HG02623 (cell line): ENCODE measurements around the gene GAPDHS.

Source experiments
- ATAC-seq: cut with Tn5 transposase; IDR thresholded peaks from one replicate; pipeline ENCODE4 v1.9.1; 2021; ENCODE audit warnings: moderate library complexity; ENCODE audit not compliant: unreplicated experiment

Gene GAPDHS

DNA sequence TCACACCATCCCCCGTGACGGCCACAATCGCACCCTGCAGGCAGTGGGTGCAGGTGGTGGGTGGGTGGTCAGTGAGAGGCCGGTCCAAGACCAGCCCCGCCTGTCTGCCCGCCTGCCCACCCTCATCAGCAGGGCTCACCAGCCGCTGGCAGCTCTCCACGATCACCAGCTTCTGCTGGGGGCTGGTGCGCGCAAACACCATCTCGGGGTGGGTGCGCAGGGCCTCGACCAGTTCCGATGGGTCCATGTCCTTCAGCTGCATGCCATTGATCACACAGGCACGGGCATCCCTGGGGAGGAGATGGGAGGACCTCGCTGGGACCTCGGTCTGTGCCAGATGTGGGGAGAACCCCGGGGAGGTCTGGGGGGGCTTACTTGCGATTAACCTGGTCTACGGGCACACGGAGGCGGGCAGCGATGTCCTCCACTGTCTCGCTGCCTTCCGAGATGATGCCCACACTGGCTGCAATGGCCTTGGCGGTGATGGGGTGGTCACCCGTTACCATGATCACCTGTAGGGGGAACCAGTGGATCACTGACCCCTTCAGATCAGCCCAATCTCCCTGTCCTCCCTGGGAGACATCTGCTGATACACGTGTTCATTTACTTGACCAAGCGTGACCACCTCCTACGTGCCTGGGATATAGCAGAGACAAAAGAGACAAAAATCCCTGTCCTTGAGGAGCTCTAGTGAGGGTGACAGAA is 22.2 kb downstream of the GAPDHS start:
- no peak for ATAC-seq

DNA sequence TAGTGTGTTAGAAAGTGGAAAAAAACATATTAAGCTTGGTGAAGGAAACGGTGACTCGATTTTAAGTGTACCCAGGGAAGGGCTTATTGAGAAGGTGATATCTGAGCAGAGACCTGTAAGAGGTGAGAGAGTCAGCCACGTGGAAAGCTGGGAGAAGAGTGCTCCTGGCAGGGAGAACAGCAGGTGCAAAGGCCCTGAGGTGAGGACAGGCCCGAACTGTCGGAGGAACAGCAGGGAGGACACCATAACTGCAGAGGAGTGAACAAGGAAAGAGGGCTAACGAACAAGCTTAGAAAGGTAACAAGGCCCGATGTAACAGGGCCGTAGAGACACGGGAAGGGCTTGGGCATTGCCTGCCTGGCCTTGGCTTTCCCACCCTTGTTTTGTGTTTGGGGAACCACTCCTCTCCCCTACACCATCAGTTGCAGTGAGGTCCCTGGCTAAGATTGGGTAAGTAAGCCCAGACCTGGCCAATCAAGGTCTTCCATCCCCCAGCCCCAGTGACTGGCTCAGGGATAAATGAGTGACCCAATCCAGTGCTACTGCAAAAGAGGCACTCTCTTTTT is 22.9 kb downstream of the GAPDHS start:
- no peak for ATAC-seq

DNA sequence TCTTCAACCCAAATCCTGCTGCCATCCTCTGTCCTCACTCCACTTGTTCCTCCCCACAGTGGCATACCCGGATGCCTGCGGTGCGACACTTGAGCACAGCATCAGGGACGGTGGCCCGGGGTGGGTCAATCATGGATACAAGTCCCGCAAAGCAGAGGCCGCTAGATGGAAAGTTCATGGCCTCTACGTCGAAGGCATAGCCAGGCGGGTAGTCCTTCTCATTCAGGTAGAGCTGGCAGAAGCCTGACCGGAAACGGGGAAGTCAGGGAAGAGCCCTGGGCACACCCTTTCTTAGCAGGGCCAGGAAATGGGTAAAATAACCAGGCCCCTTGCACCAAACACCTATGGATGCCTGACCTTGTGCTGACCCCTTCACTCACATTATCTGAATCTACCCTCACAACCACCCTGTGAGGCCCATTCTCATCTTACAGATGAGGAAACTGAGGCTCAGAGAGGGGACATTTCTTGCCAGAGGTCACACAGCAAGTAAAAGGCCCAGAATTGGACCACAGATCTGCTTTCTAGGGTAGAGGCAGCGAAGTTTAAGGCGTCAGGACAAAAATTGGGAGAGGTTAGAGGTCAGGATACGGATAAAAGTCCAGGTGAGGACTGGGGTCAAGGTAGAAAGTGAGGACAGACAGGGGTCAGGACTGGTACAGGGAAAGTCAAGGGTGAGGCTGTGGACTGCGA is 23.7 kb downstream of the GAPDHS start:
- no peak for ATAC-seq

- ATAC-seq: no peak
Measured at GRCh38 chr19:35557539-35558399, 24.5 kb downstream of the GAPDHS start.

GRCh38 chr19:35558400-35559280 is 25.4 kb downstream of the GAPDHS start:
- ATAC-seq: no peak

DNA sequence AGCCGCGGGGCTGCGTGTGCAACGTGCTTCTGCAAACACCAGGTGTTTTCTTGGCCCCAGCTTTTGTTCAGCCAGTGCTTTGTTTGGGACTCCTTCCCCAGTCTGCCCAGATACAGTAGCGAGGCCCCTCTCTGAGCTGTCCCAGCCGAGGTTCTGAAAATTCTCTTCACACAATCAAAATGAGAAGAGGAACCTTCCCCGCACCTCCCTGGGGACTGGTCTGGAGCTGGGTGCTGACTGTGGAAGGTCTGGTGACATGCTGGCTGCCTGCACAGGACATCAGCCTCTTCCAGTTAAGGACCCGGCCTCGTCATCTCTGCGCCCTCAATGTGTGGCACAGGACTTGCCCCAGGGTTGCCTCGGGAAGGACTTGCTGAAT is 26.0 kb downstream of the GAPDHS start:
- no peak for ATAC-seq

- ATAC-seq: no peak
Measured at GRCh38 chr19:35559781-35560180, 26.5 kb downstream of the GAPDHS start.

DNA sequence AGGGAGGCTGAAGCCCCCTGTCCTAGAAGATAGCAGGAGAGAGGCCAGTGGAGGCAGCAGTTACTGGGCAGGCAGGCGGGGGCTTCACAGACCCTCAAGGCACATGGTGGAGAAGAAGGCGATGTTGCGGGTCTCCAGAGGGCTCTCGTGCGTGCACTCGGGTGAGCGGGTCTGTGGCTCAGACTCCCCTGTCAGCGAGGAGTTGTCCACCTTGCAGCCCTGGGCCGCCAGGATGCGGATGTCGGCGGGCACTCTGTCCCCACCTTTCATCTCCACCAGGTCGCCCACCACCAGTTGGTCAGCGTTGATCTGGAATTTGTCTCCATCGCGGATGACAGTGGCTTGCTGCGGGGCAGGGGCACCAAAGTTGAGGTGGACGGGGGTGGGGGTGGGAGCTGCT is 27.0 kb downstream of the GAPDHS start:
- ATAC-seq: no peak

- ATAC-seq: no peak
Measured at GRCh38 chr19:35560677-35561076, 27.4 kb downstream of the GAPDHS start.

GRCh38 chr19:35561436-35561835 is 28.2 kb downstream of the GAPDHS start:
- ATAC-seq: no peak

- no peak for ATAC-seq
Measured at GRCh38 chr19:35562336-35562735, 29.1 kb downstream of the GAPDHS start.

DNA sequence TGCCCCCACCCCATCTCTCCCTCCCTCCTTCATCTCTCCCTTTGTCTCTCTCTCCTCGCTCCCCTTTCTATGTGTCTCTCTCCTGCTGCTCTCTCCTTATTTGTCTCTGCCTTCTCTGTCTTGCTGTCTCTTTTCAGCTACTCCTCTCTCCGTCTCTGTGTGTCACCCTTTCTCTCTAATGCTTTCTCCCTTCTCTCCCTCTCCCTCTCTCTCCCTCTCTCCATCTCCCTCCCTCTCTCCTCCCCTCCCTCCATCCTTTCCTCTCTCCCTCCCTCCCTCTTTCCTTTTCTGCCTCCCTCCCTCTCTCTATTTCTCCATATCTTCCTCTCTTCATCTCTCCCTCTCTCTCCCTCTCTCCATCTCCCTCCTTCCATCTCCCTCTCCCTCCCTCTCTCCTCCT is 29.5 kb downstream of the GAPDHS start:
- ATAC-seq: no peak

DNA sequence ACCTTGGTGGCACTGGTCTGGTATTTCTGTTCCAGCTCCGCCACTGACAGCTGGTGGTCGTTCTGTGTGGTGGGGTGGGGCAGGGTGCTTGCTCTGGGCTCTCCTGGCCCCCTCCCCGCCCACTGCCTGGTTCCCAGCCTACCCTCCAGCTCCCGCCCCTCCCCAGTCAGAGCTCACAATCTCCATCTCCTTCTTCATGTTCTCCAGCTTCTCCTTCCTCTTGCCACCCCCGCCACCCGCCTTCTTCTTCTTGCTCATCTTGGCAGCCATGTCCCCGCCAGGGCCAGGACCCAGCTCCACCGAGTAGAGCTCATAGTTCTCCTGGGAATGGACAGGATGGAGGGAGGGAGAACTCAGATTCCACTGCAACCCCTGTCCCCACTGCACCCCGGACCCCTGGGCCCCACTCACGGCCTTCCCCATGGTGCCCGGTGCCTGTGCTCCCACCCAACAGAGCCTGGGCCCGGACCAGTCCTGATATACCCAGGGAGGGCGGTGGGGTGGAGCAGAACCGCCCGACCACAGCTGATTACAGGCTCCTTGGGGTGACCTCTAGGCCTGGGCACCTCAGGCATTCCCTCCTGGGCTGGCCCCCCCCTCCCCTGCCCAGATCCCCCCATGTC is 30.1 kb downstream of the GAPDHS start, which contains the start of gene ATP4A:
ATP4A (minus strand) TSS at position 452 of the 623 bp plus-strand sequence; CDS start at position 423, 29 bp downstream.
- no peak for ATAC-seq

- no peak for ATAC-seq
Measured at GRCh38 chr19:35565016-35565856, 32.0 kb downstream of the GAPDHS start.

DNA sequence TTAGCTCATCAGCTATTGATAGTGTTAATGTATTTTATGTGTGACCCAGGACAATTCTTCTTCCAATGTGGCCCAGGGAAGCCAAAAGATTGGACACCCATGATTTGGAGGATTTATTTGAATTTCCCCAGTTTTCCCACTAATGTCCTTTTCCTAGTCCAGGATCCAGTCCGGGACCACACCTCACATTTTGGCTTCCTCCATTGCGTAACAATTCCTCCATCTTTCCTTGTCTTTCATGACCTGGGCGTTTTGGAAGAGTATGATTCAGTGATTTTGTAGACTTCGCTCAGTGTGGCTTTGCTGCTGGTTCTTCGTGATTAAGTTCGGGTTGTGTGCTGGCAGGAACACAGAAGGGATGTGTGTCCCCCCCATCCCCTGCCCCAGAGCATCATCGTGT is 33.5 kb downstream of the GAPDHS start:
- no peak for ATAC-seq

- no peak for ATAC-seq
Measured at GRCh38 chr19:35569281-35569781, 36.1 kb downstream of the GAPDHS start.

DNA sequence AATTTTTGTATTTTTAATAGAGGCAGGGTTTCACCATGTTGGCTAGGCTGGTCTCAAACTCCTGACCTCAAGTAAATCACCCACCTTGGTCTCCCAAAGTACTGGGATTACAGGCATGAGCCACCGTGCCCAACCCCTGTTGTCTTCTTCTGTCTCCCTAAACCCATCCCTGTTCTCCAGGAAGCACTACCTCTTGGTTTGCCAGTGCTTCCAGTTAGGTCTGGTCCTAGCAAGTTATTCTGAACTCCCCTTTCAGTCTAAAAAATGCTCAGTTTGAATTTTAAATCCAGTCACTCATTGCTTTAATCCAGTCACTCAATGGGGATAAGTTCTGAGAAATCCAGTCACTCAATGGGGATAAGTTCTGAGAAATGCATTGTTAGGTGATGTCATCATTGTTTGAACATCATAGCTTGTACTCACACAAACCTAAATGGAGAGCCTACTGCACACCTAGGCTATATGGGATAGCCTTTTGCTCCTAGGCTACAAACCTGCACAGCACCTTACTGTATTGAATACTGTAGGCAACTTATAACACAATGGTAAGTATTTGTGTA is 38.2 kb downstream of the GAPDHS start:
- no peak for ATAC-seq

DNA sequence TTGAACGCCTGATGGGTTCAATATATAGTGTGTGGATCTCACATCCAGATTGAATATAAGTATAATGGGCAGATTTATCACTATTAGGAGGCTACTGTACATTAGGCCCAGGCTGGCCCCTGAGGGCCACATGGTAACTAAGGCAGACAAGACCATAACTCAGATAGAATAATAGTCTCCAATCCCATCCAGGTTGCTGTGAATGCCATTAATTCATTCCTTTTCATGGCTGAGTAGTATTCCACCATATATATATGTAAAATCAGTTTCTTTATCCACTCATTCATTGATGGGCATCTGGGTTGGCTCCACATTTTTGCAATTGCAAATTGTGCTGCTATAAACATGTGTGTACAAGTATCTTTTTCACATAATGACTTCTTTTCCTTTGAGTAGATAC is 44.7 kb downstream of the GAPDHS start:
- ATAC-seq: no peak
